H1 (cell line): ENCODE data around the gene BLTP1. TPM values are rescaled to one million over a fixed set of nuclear protein-coding genes. Genes with fewer than 3 reads are reported as not detected.

Experiments used
- CTCF ChIA-PET: fragments of 300-600 bp; sonication (Branson Sonifier 250); formaldehyde crosslinking; loops from one replicate; lab custom pipeline; 2021; ENCODE audit not compliant: partially characterized antibody; lab: Charles Lee
- POLR2A ChIA-PET: fragments of 300-600 bp; sonication (Branson Sonifier 250); formaldehyde crosslinking; loops from one replicate; lab custom pipeline; 2021; ENCODE audit warnings: inconsistent platforms; ENCODE audit not compliant: partially characterized antibody; lab: Charles Lee
- DNase-seq, 2 experiments: peaks; one replicate each; pipeline versions ENCODE4 v3.0.0 to v3.0.0-alpha.2; 2010 to 2022; ENCODE audit warnings: low spot score in 2 of 2, low read depth in 1 of 2, mixed read lengths in 1 of 2
- FAIRE-seq: peaks from 2 replicates; lab custom pipeline; 2011; peaks lifted over from hg19 to GRCh38; lab: Jason Lieb, UNC
- H2AFZ ChIP-seq: 2 replicates; pipeline ENCODE4 v1.8.1; 2012; ENCODE audit warnings: low read length, inconsistent platforms
- H2AK5ac ChIP-seq: 2 replicates; pipeline ENCODE4 v1.6.1; 2013; ENCODE audit warnings: low read depth, low read length
- H2BK120ac ChIP-seq: replicated peaks from 2 replicates; pipeline ENCODE3; 2013; ENCODE audit warnings: low read depth, low read length, inconsistent platforms
- H2BK12ac ChIP-seq: 2 replicates; pipeline ENCODE4 v1.6.1; 2013; ENCODE audit warnings: low read depth, low read length
- H2BK15ac ChIP-seq: 2 replicates; pipeline ENCODE4 v1.6.1; 2013; ENCODE audit warnings: low read length
- H2BK20ac ChIP-seq: 2 replicates; pipeline ENCODE4 v1.6.1; 2013; ENCODE audit warnings: low read length
- H2BK5ac ChIP-seq: 2 replicates; pipeline ENCODE4 v1.6.1; 2013; ENCODE audit warnings: low read depth, low read length
- H3K14ac ChIP-seq: 2 replicates; pipeline ENCODE4 v1.6.1; 2013; ENCODE audit warnings: inconsistent platforms; ENCODE audit not compliant: insufficient read length
- H3K18ac ChIP-seq: 2 replicates; pipeline ENCODE4 v1.6.1; 2013; ENCODE audit warnings: low read length; ENCODE audit errors: extremely low read depth
- H3K23ac ChIP-seq: 2 replicates; pipeline ENCODE4 v1.6.1; 2013; ENCODE audit warnings: inconsistent platforms; ENCODE audit not compliant: insufficient read length
- H3K23me2 ChIP-seq: 2 replicates; pipeline ENCODE4 v1.6.1; 2013; ENCODE audit warnings: low read depth, low read length
- H3K27ac ChIP-seq: 2 replicates; pipeline ENCODE4 v1.6.1; 2011; ENCODE audit warnings: low read depth, low read length, inconsistent platforms
- H3K27me3 ChIP-seq, 4 experiments: replicated peaks in 1 of 4; 1 replicate in 1 of 4; 2 replicates in 3 of 4; pipeline versions ENCODE4 v1.6.1 to v1.8.1; 2011 to 2013; ENCODE audit warnings: low read length in 3 of 4, mild to moderate bottlenecking in 3 of 4, inconsistent platforms in 2 of 4, mixed read lengths in 2 of 4, moderate library complexity in 1 of 4; ENCODE audit not compliant: control insufficient read depth in 3 of 4, insufficient read depth in 3 of 4; ENCODE audit errors: extremely low read depth in 1 of 4
- H3K36me3 ChIP-seq, 4 experiments: 2 replicates each; pipeline versions ENCODE4 v1.6.1 to v1.8.1; 2011 to 2013; ENCODE audit warnings: mild to moderate bottlenecking in 4 of 4, low read length in 3 of 4, moderate library complexity in 2 of 4, control low read depth in 1 of 4, inconsistent platforms in 1 of 4; ENCODE audit not compliant: insufficient read depth in 4 of 4, control insufficient read depth in 2 of 4
- H3K4ac ChIP-seq: replicated peaks from 2 replicates; pipeline ENCODE3; 2013; ENCODE audit warnings: low read length, low read depth, mixed read lengths, inconsistent platforms; ENCODE audit not compliant: insufficient read length
- H3K4me1 ChIP-seq, 4 experiments: replicated peaks in 1 of 4; 1 replicate in 1 of 4; 2 replicates in 3 of 4; pipeline versions ENCODE4 v1.6.1 to v1.8.1; 2011 to 2013; ENCODE audit warnings: low read length in 3 of 4, inconsistent platforms in 2 of 4, mixed read lengths in 1 of 4; ENCODE audit not compliant: insufficient read depth in 4 of 4, control insufficient read depth in 3 of 4
- H3K4me2 ChIP-seq, 2 experiments: 2 replicates each; pipeline versions ENCODE4 v1.6.1 to v1.8.1; 2011 to 2013; ENCODE audit warnings: low read depth in 2 of 2, low read length in 2 of 2, control low read depth in 1 of 2, inconsistent platforms in 1 of 2, mild to moderate bottlenecking in 1 of 2; ENCODE audit not compliant: insufficient read depth in 1 of 2
- H3K4me3 ChIP-seq, 4 experiments: fragments of 200-600, 300-600 bp in 1 of 4; sonication (generic), shearing (Covaris generic), sonication (Bioruptor Twin) in 1 of 4; 2 replicates each; pipeline versions ENCODE4 v1.5.1 to v1.8.1; 2011 to 2016; ENCODE audit warnings: low read length in 4 of 4, low read depth in 3 of 4, control low read depth in 2 of 4, inconsistent platforms in 2 of 4, mild to moderate bottlenecking in 2 of 4, mixed read lengths in 1 of 4, moderate library complexity in 1 of 4; ENCODE audit not compliant: insufficient read depth in 2 of 4; ENCODE audit errors: extremely low read depth in 1 of 4
- H3K56ac ChIP-seq: replicated peaks from 2 replicates; pipeline ENCODE3; 2013; ENCODE audit warnings: low read depth, mild to moderate bottlenecking, mixed read lengths, low read length, inconsistent platforms; ENCODE audit not compliant: insufficient read length
- H3K79me1 ChIP-seq: 2 replicates; pipeline ENCODE4 v1.6.1; 2013; ENCODE audit warnings: low read depth, low read length, control low read depth
- H3K79me2 ChIP-seq, 2 experiments: 2 replicates each; pipeline versions ENCODE4 v1.6.1 to v1.8.1; 2012 to 2013; ENCODE audit warnings: low read length in 2 of 2, mild to moderate bottlenecking in 2 of 2, inconsistent platforms in 1 of 2; ENCODE audit not compliant: insufficient read depth in 2 of 2, control insufficient read depth in 1 of 2
- H3K9ac ChIP-seq, 4 experiments: replicated peaks in 1 of 4; 1 replicate in 1 of 4; 2 replicates in 3 of 4; pipeline versions ENCODE4 v1.6.1 to v1.8.1; 2011 to 2013; ENCODE audit warnings: low read depth in 3 of 4, low read length in 3 of 4, control low read depth in 2 of 4, mild to moderate bottlenecking in 2 of 4, moderate library complexity in 2 of 4, inconsistent platforms in 1 of 4; ENCODE audit errors: extremely low read depth in 1 of 4
- H3K9me3 ChIP-seq, 2 experiments: 2 replicates each; pipeline versions ENCODE4 v1.6.1 to v1.8.1; 2012 to 2013; ENCODE audit warnings: mild to moderate bottlenecking in 2 of 2, moderate library complexity in 2 of 2, control low read depth in 1 of 2, inconsistent platforms in 1 of 2, low read depth in 1 of 2, low read length in 1 of 2, mixed read lengths in 1 of 2; ENCODE audit not compliant: insufficient read depth in 2 of 2
- H4K20me1 ChIP-seq, 2 experiments: replicated peaks in 1 of 2; 2 replicates each; pipeline versions ENCODE3 to v1.8.1; 2011 to 2013; ENCODE audit warnings: inconsistent platforms in 2 of 2, low read length in 2 of 2, mild to moderate bottlenecking in 1 of 2; ENCODE audit not compliant: insufficient read depth in 2 of 2, control insufficient read depth in 1 of 2
- H4K5ac ChIP-seq: 2 replicates; pipeline ENCODE4 v1.6.1; 2013; ENCODE audit warnings: low read length, low read depth, mixed read lengths, inconsistent platforms; ENCODE audit not compliant: insufficient read length
- H4K8ac ChIP-seq: 2 replicates; pipeline ENCODE4 v1.8.0; 2013; ENCODE audit warnings: mild to moderate bottlenecking, moderate library complexity, low read length, inconsistent platforms; ENCODE audit not compliant: insufficient read depth; ENCODE audit errors: extremely low read depth
- H4K91ac ChIP-seq: replicated peaks from 2 replicates; pipeline ENCODE3; 2013; ENCODE audit warnings: low read length, mixed read lengths, inconsistent platforms; ENCODE audit not compliant: insufficient read length
- HDAC2 ChIP-seq, 2 experiments: fragments of 300-600 bp in 1 of 2; sonication (generic) in 1 of 2; IDR thresholded peaks; 2 replicates each; pipeline ENCODE4 v1.6.1; 2011 to 2012; ENCODE audit warnings: low read depth in 2 of 2, low read length in 2 of 2, mild to moderate bottlenecking in 2 of 2, moderate library complexity in 2 of 2, borderline replicate concordance in 1 of 2, inconsistent platforms in 1 of 2
- HDAC6 ChIP-seq: IDR thresholded peaks from one replicate; pipeline ENCODE4 v1.7.1; 2012; ENCODE audit warnings: low read depth, mild to moderate bottlenecking, inconsistent platforms, low read length, moderate library complexity
- JUND ChIP-seq: IDR thresholded peaks from 2 replicates; pipeline ENCODE4 v1.6.1; 2011; ENCODE audit warnings: mild to moderate bottlenecking, improper control_type of control experiment, low read length
- WGBS, 2 experiments: shearing (Covaris generic) in 1 of 2; methylation state at CpG; one replicate each; pipeline versions ENCODE4 v1.1.6 to v1.1.7; 2013 to 2015; ENCODE audit warnings: low lambda C conversion rate in 2 of 2, mixed read lengths in 2 of 2, inconsistent platforms in 1 of 2, low coverage in 1 of 2, missing lambda C conversion rate in 1 of 2; ENCODE audit not compliant: insufficient replicate concordance in 2 of 2, insufficient coverage in 1 of 2, insufficient read length in 1 of 2; ENCODE audit errors: extremely low coverage in 1 of 2, missing lambda C conversion rate in 1 of 2; 5-methylcytosine and 5-hydroxymethylcytosine counted together
- polyA plus RNA-seq, 7 experiments: library from polyadenylated mRNA; depleted of rRNA in 3 of 7; stranded (reverse) in 5 of 7; unstranded in 2 of 7; fragments of >200 nt in 5 of 7; fragments of 200-250 nt in 2 of 7; gene quantifications; 1 replicate in 5 of 7; 2 replicates in 1 of 7; 4 replicates in 1 of 7; pipeline versions ENCODE4 v1.2.1 to v1.2.3, GENCODE V29; 2011 to 2013; ENCODE audit warnings: missing spikeins in 2 of 7, mixed read lengths in 2 of 7
- total RNA-seq: library from RNA; stranded (reverse); fragmentation: NEBNext Ultra II Directional; extraction: Animal tissue kit (Norgen Biotek cat#: 25700); gene quantifications from 2 replicates; pipeline ENCODE4 v1.2.1, GENCODE V29; 2021
- TF ChIP-seq, protein P1 (sequence below): IDR thresholded peaks from 2 replicates; pipeline ENCODE4 v1.6.1; 2012; ENCODE audit warnings: inconsistent platforms

Gene BLTP1
- total and polyA plus RNA-seq, 2 of the 8 experiments (the other 6 are each of a cell fraction or from before 2014, with no cell fraction given) = 14.0 to 27.9 TPM

DNA sequence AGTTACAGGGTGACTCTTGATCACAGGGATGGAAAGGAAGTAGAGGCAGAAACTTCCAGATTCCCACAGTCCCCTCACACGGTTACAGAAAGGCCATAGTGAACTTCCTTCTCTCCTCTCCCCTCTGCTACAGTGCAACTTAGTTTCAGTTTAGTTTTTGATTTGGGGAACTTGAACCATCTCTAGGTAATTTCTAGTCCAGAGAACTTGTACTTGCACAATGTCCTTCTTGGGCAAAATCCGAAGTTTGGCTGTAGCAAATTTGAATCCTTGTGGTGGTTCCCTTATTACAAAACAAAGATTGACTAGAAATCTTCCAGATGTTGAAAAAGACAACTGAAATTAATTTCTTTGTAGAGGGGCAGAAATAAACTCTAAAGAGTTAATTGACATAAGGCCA, 1.2 kb upstream of the BLTP1 start:
- H3K9ac ChIP-seq = no peak overlapping the region
- H3K23ac ChIP-seq = no peak overlapping the region
- H3K9me3 ChIP-seq = no peaks in the 10 kb centered on the region
- no peak overlapping the region for H2BK12ac ChIP-seq
- 80% methylated on average over 2 of the region's 2 CpGs; no CpG with 5 or more reads in 1 of the 2 experiments for WGBS, 2 experiments
- H4K5ac ChIP-seq = no peak overlapping the region
- no peaks in the 10 kb centered on the region for H4K20me1 ChIP-seq
- no peak overlapping the region for H3K14ac ChIP-seq
- H3K4me3 ChIP-seq = peak overlapping the region in 1 of 4 experiments; percentile 92; a peak in 1 of 8 replicates
- CTCF ChIA-PET = no interaction called here
- H3K56ac ChIP-seq = no peak overlapping the region
- H2AK5ac ChIP-seq = no peak overlapping the region
- H2AFZ ChIP-seq = 0 out of 2 replicates have a peak overlapping the region, but pooled peaks have one; percentile 29
- no peak overlapping the region for H3K27ac ChIP-seq
- H3K4ac ChIP-seq = no peak overlapping the region
- H2BK5ac ChIP-seq = no peak overlapping the region
- peaks cover 0 to 12% of the 10 kb centered on the region in 2 experiments; a peak in 2 of 4 replicates for H3K79me2 ChIP-seq
- peaks cover 3% of the 10 kb centered on the region for H3K23me2 ChIP-seq
- H3K18ac ChIP-seq = no peak overlapping the region
- no peak overlapping the region for H4K91ac ChIP-seq
- peak overlapping the region in 1 of 2 experiments; percentile 96; a peak in 1 of 4 replicates for H3K4me2 ChIP-seq
- no peak overlapping the region for H2BK15ac ChIP-seq
- H2BK20ac ChIP-seq = no peak overlapping the region
- FAIRE-seq = no peak
- TF ChIP-seq, protein P1, sequence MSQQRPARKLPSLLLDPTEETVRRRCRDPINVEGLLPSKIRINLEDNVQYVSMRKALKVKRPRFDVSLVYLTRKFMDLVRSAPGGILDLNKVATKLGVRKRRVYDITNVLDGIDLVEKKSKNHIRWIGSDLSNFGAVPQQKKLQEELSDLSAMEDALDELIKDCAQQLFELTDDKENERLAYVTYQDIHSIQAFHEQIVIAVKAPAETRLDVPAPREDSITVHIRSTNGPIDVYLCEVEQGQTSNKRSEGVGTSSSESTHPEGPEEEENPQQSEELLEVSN = no peak
- TF ChIP-seq JUND (no peak), HDAC6 (no peak), HDAC2 (IDR thresholded peaks at IDR 0.05; ENCODE audit: borderline replicate concordance in 1 of 2, low read depth in 2 of 2, low read length in 2 of 2) (no peak)
- no peak for DNase-seq
- H3K4me1 ChIP-seq = peaks cover 0 to 4% (median 0%) of the 10 kb centered on the region in 4 experiments; a peak in 2 of 7 replicates
- no peaks in the 10 kb centered on the region; the same call in 1 of the 2 replicates for H3K79me1 ChIP-seq
- H2BK120ac ChIP-seq = no peak overlapping the region
- no peak overlapping the region for H4K8ac ChIP-seq
- peaks cover 0 to 9% (median 0%) of the 10 kb centered on the region in 4 experiments; a peak in 1 of 8 replicates for H3K36me3 ChIP-seq
- no peaks in the 10 kb centered on the region for H3K27me3 ChIP-seq
- POLR2A ChIA-PET = no interaction called here
